ENCODE data around the gene RPS15.
A peak's percentile ranks its signal among the peaks of the same experiment; 100 is the strongest.

DNA sequence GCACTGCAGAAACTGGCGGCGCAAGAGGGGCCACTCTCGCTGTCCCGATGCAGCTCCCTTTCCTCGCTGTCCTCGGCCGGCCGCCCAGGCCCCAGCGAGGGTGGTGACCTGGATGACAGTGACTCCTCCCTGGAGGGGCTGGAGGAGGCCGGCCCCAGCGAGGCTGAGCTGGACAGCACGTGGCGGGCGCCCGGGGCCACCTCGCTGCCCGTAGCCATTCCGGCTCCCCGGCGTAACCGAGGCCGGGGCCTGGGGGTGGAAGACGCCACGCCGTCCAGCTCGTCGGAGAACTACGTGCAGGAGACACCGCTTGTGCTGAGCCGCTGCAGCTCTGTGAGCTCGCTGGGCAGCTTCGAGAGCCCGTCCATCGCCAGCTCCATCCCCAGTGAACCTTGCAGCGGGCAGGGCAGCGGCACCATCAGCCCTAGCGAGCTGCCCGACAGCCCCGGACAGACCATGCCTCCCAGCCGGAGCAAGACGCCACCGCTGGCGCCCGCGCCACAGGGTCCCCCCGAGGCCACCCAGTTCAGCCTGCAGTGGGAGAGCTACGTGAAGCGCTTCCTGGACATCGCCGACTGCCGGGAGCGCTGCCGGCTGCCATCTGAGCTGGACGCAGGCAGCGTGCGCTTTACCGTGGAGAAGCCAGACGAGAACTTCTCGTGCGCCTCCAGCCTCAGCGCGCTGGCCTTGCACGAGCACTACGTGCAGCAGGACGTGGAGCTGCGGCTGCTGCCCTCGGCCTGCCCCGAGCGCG lies 28.4 kb downstream of the RPS15 start:
- TF ChIP-seq, protein P1, sequence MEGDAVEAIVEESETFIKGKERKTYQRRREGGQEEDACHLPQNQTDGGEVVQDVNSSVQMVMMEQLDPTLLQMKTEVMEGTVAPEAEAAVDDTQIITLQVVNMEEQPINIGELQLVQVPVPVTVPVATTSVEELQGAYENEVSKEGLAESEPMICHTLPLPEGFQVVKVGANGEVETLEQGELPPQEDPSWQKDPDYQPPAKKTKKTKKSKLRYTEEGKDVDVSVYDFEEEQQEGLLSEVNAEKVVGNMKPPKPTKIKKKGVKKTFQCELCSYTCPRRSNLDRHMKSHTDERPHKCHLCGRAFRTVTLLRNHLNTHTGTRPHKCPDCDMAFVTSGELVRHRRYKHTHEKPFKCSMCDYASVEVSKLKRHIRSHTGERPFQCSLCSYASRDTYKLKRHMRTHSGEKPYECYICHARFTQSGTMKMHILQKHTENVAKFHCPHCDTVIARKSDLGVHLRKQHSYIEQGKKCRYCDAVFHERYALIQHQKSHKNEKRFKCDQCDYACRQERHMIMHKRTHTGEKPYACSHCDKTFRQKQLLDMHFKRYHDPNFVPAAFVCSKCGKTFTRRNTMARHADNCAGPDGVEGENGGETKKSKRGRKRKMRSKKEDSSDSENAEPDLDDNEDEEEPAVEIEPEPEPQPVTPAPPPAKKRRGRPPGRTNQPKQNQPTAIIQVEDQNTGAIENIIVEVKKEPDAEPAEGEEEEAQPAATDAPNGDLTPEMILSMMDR (IDR thresholded peaks at IDR 0.05; ENCODE audit: extremely low read depth in 1 of 2, insufficient read depth in 1 of 2, low read depth in 1 of 2, low read length in 2 of 2): no peak
- no peak for TF ChIP-seq POLR2A (IDR thresholded peaks at IDR 0.05; ENCODE audit: low read depth, low read length)
- TF ChIP-seq, protein P2, sequence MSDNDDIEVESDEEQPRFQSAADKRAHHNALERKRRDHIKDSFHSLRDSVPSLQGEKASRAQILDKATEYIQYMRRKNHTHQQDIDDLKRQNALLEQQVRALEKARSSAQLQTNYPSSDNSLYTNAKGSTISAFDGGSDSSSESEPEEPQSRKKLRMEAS (IDR thresholded peaks at IDR 0.05; ENCODE audit: insufficient read depth, insufficient read length): no peak
- peak; percentile 69 for TF ChIP-seq EZH2 (IDR thresholded peaks at IDR 0.05; ENCODE audit: borderline replicate concordance, low read depth, low read length, severe bottlenecking)
- no peak for TF ChIP-seq POLR2AphosphoS5 (IDR thresholded peaks at IDR 0.05; ENCODE audit: insufficient read depth, low read depth, low read length)
- no peak for TF ChIP-seq MYC (IDR thresholded peaks at IDR 0.05; ENCODE audit: low read depth, low read length)
- TF ChIP-seq GATA2 (IDR thresholded peaks at IDR 0.05; ENCODE audit: insufficient read depth, insufficient read length, low read depth, low read length): no peak
